ENCODE results near the gene CFAP74.
"Not testable (repeated sequence)": the region's sequence is repeated elsewhere in the genome, so short reads cannot be mapped to it uniquely, and the experiment has no call there.

CFAP74 gene

GRCh38 chr1:1937061-1937460 lies 66.5 kb downstream of the CFAP74 start:
- TF ChIP-seq CTCF (IDR thresholded peaks at IDR 0.05; ENCODE audit: control insufficient read depth, insufficient read depth, low read depth, low read length, missing control alignments), result no peak
- DNase-seq (ENCODE audit: low read depth), result no peak
- H3K4me3 ChIP-seq (ENCODE audit: control insufficient read depth, low read depth, low read length), result no peak overlapping the region

- DNase-seq (ENCODE audit: low read depth), result not testable (repeated sequence)
These were observed 68.7 kb downstream of the CFAP74 start for GRCh38 chr1:1934848-1935247.

GRCh38 chr1:1929639-1930545 lies 73.7 kb downstream of the CFAP74 start:
- no peak for TF ChIP-seq CTCF (IDR thresholded peaks at IDR 0.05; ENCODE audit: control insufficient read depth, insufficient read depth, low read depth, low read length, missing control alignments)
- H3K4me3 ChIP-seq (ENCODE audit: control insufficient read depth, low read depth, low read length), result no peak overlapping the region
- DNase-seq (ENCODE audit: low read depth), result no peak

More at GRCh38 chr1:1934848-1935247, 68.7 kb downstream of the CFAP74 start:
- not testable (repeated sequence) for H3K4me3 ChIP-seq (ENCODE audit: control insufficient read depth, low read depth, low read length)

- no peak overlapping the region for H3K4me3 ChIP-seq (ENCODE audit: control insufficient read depth, low read depth, low read length)
- TF ChIP-seq CTCF (IDR thresholded peaks at IDR 0.05; ENCODE audit: control insufficient read depth, insufficient read depth, low read depth, low read length, missing control alignments), result no peak
These were observed 74.4 kb downstream of the CFAP74 start for GRCh38 chr1:1929102-1929638.

GRCh38 chr1:1928231-1929101 lies 75.1 kb downstream of the CFAP74 start:
- TF ChIP-seq CTCF (IDR thresholded peaks at IDR 0.05; ENCODE audit: control insufficient read depth, insufficient read depth, low read depth, low read length, missing control alignments), result no peak
- no peak overlapping the region for H3K4me3 ChIP-seq (ENCODE audit: control insufficient read depth, low read depth, low read length)
- DNase-seq (ENCODE audit: low read depth), result no peak

More at GRCh38 chr1:1929102-1929638, 74.4 kb downstream of the CFAP74 start:
- DNase-seq (ENCODE audit: low read depth), result no peak

GRCh38 chr1:1927751-1928150 lies 75.8 kb downstream of the CFAP74 start:
- DNase-seq (ENCODE audit: low read depth), result no peak
- TF ChIP-seq CTCF (IDR thresholded peaks at IDR 0.05; ENCODE audit: control insufficient read depth, insufficient read depth, low read depth, low read length, missing control alignments), result no peak
- H3K4me3 ChIP-seq (ENCODE audit: control insufficient read depth, low read depth, low read length), result no peak overlapping the region
